Measurements from ENCODE around the gene ADSL.

Gene ADSL

DNA sequence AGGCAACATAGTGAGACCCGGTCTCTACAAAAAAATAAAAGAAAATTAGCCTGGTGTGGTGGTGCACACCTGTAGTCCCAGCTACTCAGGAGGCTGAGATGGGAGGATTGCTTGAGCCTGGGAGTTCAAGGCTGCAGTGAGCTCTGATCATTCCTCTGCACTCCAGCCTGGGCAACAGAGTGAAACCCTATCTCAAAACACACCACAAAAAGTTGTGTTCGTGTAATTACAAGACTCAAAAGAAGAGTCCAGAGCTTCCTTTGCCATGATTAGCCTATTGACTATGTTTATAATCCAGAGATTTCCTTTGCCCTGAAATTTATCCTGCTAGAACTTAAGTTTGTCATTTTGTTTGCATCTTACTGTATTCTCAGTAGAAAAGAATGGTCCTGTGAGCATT, 45.1 kb downstream of the ADSL start:
- TF ChIP-seq, protein P1, sequence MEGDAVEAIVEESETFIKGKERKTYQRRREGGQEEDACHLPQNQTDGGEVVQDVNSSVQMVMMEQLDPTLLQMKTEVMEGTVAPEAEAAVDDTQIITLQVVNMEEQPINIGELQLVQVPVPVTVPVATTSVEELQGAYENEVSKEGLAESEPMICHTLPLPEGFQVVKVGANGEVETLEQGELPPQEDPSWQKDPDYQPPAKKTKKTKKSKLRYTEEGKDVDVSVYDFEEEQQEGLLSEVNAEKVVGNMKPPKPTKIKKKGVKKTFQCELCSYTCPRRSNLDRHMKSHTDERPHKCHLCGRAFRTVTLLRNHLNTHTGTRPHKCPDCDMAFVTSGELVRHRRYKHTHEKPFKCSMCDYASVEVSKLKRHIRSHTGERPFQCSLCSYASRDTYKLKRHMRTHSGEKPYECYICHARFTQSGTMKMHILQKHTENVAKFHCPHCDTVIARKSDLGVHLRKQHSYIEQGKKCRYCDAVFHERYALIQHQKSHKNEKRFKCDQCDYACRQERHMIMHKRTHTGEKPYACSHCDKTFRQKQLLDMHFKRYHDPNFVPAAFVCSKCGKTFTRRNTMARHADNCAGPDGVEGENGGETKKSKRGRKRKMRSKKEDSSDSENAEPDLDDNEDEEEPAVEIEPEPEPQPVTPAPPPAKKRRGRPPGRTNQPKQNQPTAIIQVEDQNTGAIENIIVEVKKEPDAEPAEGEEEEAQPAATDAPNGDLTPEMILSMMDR (conservative IDR thresholded peaks at IDR 0.05; ENCODE audit: low read depth, low read length): no peak
- no peak for DNase-seq (ENCODE audit: low read depth)
- H3K4me3 ChIP-seq (ENCODE audit: low read length): no peak overlapping the region

DNA sequence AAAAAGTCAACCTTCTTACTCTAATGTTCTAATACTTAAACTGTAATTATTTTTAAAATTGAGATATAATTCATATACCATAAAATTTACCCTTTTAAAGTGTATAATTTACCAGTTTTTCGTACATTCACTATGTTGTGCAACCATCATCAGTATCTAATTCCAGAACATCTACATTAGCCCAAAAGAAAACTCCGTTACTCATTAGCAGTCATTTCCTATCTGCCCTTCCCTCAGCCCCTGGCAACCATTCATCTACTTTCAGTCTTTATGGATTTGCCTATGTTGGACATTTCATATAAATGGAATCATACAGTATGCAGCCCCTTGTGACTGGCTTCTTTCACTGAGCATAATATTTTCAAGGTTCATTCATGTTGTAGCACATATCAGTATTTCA, 46.3 kb downstream of the ADSL start:
- TF ChIP-seq, protein P1 (conservative IDR thresholded peaks at IDR 0.05; ENCODE audit: low read depth, low read length): no peak
- H3K4me3 ChIP-seq (ENCODE audit: low read length): no peak overlapping the region
- no peak for DNase-seq (ENCODE audit: low read depth)

DNA sequence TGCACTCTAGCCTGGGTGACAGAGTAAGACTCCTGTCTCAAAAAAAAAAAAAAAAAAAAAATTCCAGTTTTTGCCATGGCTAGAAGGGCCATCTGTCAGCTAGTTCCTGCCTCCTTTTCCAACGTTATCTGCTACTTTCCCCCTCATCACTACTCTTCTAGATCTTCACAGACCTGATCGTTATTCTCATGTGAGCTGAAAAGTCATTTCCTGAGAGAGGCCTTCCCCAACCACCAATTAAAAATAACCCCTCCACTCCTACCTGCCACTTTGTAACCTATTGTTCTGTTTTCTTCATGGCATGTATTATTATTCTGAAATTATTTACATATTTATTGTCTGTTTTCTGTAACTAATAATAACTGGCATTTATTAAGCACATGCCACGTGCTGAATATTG, 48.3 kb downstream of the ADSL start:
- no peak overlapping the region for H3K4me3 ChIP-seq (ENCODE audit: low read length)
- no peak for DNase-seq (ENCODE audit: low read depth)
- TF ChIP-seq, protein P1 (conservative IDR thresholded peaks at IDR 0.05; ENCODE audit: low read depth, low read length): no peak

DNA sequence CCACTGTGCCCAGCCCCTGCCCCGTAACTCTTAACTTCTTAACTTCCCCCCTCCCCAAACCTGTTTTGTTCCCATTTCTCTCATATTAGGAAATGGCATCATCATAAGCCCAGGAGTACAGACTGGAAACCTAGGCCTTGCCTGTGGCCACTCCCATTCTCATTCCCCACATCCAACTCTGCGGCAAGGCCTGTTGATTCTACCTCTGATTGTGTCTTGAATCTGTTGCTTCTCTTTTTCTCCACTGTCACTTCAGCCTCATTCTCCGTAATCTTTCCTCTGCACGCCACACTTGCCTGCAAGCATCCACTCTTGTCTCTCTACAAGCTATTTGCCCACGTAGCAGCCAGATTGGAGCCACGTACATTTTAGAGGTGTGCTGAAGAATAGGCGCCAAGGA, 49.3 kb downstream of the ADSL start:
- DNase-seq (ENCODE audit: low read depth): no peak
- no peak overlapping the region for H3K4me3 ChIP-seq (ENCODE audit: low read length)
- TF ChIP-seq, protein P1 (conservative IDR thresholded peaks at IDR 0.05; ENCODE audit: low read depth, low read length): no peak

DNA sequence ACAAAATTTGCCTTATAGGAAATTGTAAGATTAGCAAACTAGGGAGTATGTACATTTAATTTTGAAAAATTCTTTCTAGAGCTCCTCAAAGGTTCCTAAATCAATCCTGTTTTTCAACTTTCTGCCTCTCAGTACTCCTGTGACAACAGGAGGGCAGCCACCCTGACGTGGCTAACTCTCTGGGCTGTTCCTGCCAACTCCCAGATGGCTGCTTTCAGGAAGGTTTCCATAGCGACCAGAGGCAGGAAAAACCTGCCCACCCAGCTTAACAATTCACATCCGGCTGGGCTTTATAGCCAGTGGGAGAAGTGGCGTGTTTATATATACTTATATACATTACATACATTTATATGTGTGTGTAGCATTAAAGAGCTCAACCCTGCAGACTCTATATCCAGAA, 50.6 kb downstream of the ADSL start:
- DNase-seq (ENCODE audit: low read depth): peak; percentile 38
- TF ChIP-seq, protein P1 (conservative IDR thresholded peaks at IDR 0.05; ENCODE audit: low read depth, low read length): no peak
- no peak overlapping the region for H3K4me3 ChIP-seq (ENCODE audit: low read length)

DNA sequence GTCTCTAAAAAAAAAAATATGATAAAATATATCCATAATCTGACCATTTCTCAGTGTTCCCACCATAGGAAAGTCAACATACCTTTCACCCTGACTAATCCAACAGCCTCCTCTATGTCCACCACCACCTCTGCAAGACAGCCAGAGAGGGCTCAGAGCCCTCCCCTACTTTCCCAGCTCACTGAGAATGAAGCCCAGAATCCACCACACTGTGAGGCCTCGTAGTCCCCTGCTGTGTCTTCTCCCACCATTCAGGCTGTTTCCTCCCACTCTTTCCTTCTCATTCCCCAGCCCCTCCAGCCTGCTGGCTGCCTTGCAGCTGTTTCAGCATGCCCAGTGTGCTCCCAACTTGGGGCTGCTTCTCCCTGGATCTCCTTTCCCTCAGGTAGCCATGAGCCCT, 51.1 kb downstream of the ADSL start:
- TF ChIP-seq, protein P1 (conservative IDR thresholded peaks at IDR 0.05; ENCODE audit: low read depth, low read length): no peak
- no peak overlapping the region for H3K4me3 ChIP-seq (ENCODE audit: low read length)
- DNase-seq (ENCODE audit: low read depth): no peak

DNA sequence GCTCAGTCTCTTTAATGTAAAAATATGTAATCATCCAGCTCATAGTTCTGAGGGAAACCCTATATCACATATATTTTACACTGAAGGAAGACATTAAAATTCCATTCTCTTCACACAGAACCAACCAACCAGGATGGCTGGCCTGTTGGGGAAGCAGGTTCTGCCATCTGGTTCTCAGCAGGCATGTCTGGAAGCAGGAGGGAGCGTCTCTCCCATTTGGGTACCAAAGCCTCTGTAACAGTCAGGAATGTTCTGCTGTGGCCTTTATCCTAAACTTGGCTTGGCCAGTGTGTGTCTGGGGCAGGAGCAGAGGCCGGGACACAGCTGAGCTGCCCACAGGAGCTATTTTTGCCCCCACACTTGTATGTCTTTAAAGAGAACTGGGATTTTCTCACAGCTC, 53.3 kb downstream of the ADSL start:
- H3K4me3 ChIP-seq (ENCODE audit: low read length): no peak overlapping the region
- no peak for DNase-seq (ENCODE audit: low read depth)
- TF ChIP-seq, protein P1 (conservative IDR thresholded peaks at IDR 0.05; ENCODE audit: low read depth, low read length): no peak

Data from retinal pigment epithelial cell (primary cell).